ENCODE data around the gene MLST8.

MLST8 gene, protein sequence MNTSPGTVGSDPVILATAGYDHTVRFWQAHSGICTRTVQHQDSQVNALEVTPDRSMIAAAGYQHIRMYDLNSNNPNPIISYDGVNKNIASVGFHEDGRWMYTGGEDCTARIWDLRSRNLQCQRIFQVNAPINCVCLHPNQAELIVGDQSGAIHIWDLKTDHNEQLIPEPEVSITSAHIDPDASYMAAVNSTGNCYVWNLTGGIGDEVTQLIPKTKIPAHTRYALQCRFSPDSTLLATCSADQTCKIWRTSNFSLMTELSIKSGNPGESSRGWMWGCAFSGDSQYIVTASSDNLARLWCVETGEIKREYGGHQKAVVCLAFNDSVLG

DNA sequence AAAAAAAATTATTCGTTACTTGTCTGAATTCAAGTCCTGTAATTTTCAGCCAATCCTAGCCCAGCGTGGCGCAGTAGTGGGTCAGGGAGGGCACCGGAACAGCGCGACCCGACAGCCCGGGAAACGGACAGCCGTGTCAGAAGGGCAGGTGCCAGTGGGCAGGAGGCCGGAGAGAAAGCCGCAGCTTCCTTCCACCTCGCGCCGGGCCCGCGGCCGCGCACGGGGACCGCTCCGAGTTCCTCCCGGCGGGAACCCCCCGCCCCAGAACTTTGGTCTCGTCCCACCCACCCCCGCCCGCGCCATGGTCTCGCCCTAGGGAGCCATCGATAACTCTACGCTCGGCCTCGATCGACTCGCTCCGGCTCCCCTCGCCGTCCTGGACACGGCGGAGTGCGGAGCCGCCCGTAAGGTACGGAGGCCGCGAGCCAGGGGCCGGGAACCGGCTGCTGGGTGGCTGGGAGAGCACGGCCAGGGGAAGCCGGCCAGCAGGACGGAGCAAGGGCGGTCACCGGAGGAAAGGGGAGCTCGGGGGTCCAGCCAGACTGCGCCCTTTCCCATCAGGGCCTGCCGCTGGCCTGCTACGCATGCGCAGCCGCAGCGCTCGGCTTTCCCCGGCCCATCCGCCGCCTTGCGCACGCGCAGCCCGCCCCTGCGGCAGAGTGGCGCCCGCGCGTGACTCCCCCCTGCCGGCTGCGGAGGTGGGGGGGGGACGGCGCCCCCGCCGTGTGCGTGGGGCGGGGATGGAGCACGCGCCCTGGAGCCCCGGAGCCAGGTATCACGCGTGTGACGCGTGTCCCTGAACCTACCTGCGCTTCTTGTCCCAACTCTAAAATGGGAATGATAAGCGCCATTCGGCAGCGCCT is at the start of gene MLST8:
TSS of gene MLST8 (plus strand) at position 351 of the 863 bp plus-strand sequence. CDS start 632 bp downstream, outside the sequence.
- DNase-seq: peak; percentile 67 to 92

DNA sequence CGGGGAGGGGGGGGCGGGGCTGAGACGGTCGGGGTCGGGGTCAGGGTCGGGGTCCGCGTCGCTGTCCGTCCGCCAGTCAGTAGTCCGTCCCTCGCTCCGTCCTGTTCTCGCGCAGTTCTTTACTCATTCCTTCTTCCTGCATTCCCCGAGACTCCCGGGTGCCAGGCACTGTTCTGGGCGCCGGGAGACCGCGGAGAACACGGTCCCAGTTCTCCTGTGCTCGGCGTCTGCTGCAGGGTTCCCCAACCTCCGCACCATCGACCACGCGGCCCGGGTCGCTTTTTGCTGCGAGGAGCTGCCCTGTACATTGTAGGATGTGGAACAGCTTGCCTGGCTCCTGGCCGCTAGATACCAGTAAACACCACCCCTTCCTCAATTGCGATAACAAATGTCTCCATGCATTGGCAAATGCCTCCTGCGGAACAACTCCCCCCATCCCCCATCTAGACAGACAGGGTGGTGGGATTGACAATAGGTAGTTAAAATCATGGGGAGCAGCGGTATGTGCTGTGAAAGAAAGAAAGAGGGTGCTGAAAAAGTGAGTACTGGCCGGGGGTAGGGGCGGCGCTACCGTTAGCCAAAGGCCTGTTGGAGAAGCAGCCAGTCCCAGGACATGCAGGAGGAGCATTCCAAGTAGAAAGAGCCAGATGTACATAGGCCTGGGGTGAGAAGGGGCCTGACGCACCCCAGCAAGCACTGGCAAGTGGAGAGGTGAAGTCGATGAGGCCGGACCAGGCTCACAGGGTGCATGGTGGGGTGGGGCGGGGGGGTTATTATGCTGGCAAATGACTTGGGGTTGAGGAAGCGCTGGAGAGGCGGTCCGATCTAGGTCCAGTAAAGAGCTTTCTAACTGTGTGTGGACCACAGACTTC is 49.0 kb upstream of the MLST8 start:
- no peak for DNase-seq

DNA sequence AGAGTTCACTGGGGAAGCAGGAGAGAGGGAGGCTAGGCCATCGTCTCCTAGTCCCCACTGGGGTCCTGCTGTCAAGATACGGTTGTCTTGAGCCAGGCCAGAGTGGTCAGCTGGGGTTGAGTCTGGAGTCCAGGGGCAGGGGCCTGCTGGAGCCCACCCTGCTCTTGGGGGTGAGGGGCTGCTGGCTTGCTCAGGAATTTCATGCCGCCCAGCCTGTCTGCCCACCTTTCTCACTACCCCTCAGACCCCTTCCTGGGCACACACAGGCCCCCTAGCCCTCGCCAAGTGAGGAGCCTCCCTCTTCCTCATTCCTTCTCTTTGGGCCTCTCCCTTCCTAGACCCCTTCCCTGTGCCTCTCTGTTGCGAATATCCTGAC is 48.4 kb upstream of the MLST8 start:
- no peak for DNase-seq

DNA sequence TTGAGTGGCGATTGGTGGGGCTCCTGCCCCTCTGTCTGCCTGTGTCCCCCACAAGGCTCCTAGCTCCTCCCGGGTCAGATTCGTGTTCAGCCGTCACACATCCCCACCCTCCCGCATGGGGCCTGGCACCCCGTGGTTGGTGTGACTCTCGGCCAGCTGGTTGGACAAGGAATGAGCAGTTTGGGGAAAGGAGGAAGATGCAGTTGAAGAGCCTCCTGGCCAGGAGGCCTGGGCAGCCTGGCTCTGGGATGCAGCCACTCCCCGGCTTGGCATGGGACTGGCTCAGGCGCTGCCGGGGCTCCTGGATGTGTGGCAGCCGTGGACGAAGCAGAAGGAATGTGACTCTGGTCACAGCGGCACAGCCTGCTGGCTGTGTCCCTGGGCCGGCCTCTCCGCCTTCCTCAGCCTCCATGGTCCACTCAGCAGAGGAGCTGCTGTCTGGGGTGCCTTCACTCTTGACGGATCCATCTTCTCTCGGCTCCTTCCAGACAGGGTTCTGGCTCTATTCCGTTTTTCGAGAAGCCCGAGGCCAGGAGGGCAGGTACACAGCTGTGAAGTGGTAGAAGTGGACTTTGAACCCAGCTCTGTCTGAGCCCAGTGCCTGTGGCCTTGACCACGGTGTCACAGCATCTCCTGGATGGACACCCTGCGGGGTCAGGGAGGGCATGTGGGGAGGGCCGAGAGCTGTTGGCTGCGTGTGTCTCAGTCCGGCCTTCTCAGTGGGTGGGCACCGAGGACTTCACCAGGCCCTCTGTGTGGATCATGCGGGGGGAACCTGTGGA is 47.6 kb upstream of the MLST8 start:
- DNase-seq: no peak

DNA sequence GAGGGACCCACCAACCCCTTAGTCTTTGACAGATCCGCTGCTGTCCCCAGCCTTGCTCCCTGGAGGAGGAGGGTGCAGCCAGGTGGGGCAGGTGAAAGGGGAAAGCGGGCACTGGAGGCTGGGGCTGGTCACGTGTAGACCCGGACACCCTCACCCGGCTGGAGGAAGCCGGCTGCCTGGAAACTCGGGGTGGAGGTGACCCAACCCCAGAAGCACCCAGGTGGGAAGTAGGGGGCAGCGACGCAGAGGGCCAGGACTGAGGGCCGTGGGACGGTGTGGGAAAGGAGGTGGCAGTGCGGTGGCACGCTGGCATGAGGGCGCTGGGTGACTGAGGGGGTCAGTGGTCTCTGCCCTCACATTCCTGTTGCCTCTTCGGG is 47.0 kb upstream of the MLST8 start:
- no peak for DNase-seq

DNA sequence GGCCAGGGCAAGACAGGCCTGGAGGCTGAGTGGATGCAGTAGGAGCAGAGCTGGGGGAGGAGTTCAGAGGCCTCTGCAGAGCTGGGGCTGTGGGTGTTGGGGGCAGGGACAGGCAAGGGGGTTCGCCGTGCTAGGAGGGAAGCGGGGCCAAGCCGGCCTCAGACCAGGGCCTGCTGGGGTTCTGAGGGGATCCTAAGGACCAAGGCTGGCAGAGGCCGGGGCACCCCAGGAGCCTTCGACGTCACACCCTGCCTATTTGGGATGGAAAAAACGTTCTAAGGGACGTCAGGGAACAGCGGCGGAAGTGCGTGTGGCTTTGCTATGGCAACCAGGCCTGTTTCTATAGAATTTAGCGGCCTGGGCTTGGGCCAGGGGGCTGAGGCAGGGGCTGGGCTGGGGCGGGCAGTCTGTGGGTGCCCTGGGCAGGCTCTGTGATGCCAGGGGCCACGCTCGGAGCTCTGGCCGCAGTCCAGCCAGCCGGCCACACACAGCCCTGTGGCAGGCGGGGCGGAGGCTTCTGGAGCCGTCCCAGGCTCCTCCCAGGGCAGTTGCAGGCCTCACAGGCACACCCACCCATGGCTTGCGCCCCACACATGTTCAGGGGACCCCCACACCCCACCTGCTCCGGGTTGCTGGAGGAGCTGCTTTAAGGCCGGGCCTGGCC is 45.9 kb upstream of the MLST8 start:
- DNase-seq: no peak

DNA sequence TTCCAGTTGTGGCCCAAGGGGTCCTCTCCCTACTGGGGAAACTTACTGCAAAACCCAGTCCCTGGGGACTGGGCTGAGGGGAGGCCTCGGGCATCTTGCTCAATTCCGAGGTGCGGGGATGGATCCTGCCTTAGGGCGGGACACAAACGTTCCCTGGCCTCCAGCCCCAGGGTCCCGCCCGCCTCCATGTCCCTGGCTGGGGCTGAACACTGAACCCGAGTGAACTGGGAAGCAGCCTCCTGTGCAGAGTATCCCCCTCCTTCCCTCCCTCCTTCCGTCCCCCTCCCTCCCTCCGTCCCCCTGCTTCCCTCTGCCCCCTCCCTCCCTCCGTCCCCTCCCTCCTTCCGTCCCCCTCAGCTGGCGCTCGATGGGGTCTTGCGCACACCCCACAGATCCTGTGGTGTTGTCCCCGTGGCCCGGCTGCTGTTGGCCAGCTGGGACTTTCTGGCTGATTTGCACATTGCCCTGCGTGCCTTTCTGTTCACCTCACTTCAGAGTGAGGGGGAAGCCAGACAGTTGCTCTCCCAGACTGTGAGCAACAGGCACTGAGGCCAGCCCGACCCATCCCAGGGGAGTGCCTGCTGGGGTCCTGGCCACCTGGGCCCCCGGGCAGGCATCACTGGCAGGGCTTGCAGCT is 44.2 kb upstream of the MLST8 start:
- DNase-seq: no peak

DNA sequence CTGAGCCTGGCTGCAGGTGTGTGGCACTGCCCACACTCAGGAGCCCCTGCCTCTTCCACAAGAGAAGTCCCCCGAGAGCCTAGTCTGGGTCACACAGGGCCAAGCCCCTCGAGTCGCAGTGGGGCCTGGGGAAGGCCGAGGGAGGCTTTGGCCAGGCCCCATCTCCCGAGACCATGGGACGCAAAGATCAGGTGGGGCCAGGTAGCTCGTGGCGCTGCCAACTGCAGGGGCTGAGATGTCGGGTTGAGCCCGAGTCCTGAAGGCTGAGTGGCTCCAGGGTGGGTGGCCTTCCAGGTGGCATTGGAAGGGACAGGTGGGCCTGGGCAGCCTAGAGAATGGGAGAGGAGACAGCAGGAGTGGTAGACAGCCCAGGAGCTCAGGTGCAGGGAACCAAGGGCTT is 43.3 kb upstream of the MLST8 start:
- DNase-seq: no peak

DNA sequence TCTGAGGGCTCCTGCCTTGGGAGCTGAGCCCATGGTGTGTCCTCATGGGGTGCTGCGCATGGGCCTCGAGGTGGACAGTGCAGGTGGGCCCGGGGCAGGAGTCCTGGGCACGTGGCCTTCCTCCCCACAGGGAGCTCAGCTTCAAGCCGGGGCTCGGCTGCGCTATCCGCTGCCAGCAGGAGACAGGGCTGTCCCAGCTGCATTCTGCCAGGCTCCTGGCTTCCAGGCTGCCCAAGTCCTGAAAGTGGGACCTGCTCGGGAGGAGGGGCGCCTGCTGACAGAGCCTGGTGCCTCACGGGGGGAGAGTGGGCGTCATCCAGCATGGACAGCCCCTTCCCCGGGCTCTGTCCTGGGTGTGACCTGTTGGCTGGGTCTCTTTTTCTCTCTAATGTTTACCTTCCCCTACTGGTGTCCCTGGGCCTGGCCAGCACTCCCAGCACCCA is 42.6 kb upstream of the MLST8 start:
- no peak for DNase-seq

DNA sequence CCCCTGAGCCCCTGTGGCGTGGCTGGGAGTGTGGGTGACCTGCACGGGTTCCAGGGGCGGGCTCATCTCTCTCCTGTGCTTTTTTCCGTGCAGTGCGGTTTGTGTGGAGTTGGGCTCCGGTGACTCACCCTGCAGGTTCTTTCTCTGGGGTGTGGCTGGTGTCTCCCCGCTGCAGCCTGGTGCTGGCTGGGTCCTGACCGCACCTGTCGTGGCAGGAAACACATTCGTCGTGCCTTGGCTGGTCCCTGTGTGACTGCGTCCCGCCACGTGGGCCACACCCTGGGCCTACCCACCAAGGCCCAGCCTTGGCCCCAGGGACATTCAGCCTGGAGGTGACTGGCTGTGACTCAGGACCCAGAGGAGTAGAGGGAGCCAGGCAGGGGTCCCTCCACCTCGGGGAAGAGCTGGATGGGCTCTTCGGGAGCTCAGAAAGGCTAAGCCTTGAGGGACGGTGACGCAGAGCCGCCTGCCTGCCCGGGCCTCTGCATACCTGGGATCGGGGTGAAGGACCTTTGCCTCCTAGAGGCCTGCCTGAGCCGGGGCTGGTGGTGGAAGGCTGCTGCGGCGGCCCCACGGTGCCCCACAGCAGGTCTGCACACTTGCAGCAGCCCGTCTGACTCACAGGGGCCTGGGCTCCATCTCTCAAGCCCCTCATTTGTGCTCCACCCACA is 41.9 kb upstream of the MLST8 start:
- DNase-seq: no peak

DNA sequence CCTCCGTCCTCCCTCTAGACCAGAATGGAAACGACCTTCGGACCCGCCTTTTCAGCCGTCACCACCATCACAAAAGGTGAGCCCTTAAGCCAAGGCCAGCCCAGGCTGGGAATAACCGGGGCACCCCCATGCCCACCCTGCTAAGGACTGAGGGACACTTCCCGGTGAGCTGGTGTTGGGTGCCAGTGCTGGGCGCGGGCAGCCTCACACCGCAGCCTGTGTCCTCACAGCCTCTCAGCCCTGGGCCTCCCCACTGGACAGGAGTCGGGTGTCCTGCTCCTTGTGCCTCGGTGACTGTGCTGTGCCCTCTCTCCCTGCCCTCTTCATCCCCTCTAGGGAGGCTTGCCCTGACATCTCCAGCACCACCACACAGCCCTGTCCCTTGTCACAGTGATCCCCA is 39.4 kb upstream of the MLST8 start:
- DNase-seq: no peak

DNA sequence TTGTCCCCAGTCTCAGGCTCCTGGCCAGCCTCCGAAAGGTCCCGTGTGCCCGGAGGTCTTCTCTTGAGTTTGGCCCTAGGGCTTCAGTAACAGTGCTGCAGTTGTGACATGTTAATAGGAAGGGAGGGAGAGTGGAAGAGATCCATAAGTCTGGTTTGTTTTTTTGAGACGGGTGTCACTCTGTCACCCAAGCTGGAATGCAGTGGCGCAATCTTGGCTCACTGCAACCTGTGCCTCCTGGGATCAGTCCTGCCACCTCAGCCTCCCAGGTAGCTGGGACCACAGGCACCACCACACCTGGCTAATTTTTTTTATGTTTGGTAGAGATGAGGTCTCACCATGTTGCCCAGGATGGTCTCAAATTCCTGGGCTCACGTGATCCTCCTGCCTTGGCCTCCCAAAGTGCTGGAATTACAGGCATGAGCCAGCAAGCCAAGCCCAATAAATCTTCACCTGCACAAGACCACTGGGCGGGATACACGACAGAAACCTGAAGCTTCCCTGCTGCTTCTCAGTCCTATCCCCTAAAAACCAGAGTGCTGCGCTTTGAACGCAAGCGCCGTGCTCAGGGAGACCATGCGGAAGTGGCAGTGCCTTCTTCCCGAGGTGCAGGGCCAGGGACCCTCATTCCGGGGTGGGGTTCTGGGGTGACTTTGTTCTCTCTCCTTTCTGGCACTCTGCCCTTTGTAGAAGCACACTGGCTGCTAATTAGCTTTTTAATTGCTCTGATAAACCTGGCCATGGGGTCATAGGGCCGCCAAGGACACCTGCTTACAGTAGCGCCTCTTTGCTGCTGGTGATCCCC is 38.8 kb upstream of the MLST8 start:
- DNase-seq: no peak

DNA sequence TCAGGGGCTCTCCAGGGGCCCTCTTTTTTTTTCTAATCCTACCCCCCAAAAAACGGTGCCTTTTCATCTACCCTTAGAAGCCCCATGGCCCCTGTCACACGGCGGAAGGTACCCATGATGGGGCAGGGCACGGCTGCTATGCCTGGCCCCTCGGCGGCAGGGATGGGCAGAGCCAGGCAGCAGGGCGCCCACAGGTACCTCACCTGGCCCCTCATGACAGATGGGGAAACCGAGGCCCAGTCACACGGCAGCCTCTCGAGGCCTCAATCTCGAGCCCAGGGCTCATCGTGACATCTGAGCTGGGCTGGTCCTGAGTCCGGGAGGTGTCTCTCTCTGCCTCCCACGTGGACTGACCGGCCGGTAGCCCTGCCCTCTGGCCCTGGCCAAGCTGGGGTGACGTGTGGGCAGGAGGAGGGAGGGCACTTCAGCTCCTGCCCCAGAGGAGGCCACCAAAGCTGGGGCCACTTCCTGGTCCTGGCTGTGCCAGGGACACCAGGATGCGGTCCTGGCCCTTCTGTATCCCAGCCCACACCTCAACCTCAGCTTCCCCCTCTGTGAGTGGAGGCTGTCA is 38.1 kb upstream of the MLST8 start:
- no peak for DNase-seq

DNA sequence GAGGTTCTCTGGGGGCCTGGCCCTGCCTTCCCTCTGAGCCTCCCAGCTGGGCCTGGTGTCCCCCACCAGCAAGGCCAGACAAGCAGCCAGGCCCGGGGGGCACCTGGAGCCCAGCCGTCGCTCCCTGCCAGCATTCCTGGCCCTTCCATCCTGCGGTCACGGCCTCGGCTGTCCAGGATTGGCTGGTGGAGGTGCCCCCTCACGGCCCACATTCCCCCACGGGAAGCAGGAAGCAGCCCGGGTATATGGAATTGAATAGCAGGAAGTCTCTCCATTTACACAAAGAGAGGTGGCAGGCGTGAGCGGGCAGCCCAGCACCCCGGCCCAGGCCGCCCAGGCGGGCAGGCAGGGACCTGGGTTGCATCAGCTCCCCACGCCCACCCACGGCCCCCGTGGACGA is 35.2 kb upstream of the MLST8 start:
- DNase-seq: no peak

DNA sequence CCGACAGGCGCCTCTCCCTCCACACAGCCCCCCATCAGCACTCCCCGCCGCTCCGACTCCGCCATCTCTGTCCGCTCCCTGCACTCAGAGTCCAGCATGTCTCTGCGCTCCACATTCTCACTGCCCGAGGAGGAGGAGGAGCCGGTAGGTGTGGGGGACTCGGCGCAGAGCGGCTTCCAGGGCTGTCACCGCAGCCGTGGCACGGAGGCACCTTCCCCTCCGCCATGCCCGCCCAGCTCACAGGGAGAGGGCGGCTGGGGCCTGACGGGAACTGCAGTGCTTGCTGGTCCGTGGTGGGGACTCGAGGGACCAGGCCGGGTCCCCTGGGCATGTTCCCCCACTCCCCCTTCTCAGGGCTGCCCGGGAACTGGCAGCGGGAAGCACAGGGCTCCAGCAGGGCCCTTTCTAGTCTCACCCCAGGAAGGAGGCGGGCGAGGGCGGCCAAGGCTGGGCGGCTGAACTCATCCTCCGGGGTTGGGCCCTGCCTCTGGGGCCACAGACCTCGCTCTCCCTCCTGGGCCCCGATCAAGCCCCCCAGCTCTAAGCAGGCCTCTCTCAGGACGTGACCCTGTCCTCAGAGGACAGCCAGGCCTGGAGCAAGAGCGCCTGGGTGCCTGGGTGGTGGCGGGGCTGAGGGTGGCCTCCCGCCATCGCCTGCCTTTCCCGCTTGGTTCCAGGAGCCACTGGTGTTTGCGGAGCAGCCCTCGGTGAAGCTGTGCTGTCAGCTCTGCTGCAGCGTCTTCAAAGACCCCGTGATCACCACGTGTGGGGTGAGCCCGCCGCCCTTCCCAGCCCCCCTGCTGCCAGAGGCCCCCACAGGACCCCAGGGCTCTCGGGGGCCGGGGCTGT is 34.4 kb upstream of the MLST8 start:
- no peak for DNase-seq

DNA sequence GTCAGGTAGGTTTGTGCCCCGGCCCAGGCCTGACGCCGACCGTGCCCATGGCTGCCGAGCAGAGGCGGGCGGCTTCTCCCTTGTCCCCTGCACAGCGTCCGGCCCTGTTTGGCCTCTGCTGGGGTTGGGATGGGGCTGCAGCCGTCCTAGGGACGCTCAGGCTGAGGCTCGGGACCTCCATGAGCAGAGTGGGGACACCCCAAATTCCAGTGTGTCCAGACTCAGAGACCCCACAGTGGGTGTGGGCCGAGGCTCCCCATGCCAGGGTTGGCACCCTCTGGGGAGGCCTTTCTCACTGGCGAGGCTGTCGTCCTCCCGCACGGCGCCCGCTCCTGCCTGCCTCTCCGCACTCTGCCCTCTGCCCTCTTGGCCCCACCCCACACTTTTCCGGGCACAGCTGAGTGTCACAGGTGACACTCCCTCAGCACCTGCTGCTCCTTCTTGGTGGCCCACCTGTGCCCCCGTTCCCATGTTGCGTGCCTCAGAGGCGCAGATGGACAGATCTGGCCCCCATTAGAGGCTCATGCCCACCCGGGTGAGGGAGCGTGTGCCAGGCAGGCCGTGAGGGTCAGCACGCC is 33.6 kb upstream of the MLST8 start:
- DNase-seq: no peak

DNA sequence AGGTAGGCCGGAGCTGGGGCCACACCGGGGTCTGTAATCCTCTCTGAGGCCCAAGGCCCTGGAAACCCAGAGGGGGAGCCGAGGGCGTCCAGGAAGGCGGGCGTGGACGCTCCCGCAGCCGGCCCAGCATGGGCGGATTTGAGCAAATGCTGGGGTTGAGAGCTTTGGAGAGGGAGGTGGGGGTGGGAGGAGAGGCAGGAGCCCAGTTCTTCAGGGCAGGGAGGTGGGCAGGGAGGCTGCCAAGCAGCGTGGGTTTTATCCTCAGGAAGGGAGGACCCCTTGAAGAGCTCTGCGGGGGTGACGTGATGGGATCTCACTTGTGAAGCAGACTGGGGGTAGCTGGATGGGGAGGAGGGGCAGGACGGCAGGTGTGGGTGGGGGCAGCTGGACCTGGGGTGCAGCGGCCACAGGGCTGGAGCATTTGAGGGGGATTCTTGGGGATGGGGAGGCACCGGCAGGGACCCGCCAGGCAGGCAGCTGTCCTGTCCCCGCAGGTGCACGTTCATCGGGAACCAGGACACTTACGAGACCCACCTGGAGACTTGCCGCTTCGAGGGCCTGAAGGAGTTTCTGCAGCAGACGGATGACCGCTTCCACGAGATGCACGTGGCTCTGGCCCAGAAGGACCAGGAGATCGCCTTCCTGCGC is 32.4 kb upstream of the MLST8 start:
- DNase-seq: no peak

DNA sequence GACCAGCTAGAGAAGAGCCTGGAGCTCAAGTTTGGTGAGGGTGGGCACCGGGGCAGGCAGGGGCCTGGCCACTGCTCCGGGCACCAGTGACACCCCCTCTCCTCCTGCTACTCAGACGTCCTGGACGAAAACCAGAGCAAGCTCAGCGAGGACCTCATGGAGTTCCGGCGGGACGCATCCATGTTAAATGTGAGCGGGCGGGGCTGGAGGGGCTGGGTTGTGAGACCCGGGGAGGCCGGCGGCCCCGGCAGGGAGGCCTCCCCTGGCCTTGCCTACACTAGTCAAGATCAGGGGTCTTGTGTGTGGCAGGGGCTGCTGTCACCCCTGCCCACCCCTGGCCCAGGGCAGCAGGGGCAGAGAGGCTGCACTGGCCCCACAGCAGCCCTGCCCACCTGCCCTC is 31.9 kb upstream of the MLST8 start:
- DNase-seq: no peak

All from NCI-H1930 (cell line).